ENCODE data around the gene ADCY1. TPM values are rescaled to one million over a fixed set of nuclear protein-coding genes. Genes with fewer than 3 reads are reported as not detected.

The ADCY1 gene
- total RNA-seq, 1 donor: under 0.01 TPM

DNA sequence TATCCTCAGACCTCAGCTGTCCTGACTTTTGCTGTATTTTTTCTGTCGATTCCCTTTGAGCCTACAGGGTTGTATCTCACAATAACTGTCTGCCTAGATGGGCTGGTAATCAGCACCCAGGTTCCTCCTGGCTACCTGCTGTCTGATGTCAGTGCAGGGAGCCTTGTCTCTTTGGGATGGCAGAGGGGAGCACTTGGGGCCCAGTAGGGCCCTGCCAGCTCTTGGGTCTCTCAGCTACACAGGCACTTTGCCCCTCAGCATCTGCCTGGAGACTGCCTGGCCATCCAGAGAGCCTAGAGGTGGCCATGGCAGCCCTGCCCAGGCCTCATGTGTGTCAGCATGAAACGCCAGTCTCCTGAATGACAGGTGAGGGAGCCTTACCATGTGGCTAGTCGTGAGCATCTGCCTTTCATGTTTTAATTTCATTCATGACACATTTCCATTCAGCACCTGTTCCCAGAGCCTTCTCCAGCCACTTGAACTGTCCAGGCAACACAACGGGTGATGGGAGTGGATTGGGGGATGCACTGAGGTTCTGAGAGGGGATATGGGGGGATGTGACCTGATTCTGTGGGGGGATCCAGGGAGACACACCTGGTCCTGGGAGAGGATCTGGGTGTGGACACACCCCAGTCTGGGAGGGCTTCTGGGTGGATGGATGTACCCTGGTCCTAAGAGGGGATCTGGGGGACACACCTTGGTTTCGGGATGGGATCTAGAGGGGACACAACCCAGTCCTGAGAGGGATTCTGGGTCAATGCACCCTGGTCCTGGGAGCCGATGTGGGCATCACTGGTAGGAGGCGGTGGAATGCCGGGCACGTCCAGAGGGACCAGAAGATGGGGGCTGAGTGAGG lies 21.9 kb downstream of the ADCY1 start:
- H3K4me1 ChIP-seq (ENCODE audit: insufficient read depth, low read length): no peaks in the 10 kb centered on the region
- no peak overlapping the region for H3K4me3 ChIP-seq (ENCODE audit: low read length)
- no peaks in the 10 kb centered on the region for H3K27me3 ChIP-seq (ENCODE audit: insufficient read depth, low read length)
- no peaks in the 10 kb centered on the region for H3K9me3 ChIP-seq (ENCODE audit: low read depth, low read length)

DNA sequence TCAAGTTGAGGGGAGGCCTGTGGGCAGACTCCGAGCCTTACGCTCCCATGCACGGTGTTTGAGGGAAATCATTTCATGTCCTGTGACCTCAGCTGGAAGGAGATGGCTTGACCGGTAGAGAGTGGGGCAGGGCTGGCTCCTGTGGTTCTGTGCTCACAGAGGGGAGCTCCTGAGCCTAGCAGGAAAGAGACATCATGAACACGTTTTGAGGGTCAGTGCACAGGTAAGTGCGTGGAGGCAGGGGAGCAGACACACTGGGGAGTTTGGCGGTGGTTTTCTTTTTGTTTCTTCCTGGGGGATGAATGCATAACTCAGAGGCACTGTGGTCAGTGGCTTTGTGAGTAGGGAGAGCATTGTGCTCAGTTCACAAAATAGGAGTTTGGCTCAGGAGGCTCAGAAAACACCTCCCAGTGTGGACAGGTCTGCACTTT lies 22.5 kb downstream of the ADCY1 start:
- no peaks in the 10 kb centered on the region for H3K4me1 ChIP-seq (ENCODE audit: insufficient read depth, low read length)
- no peak overlapping the region for H3K4me3 ChIP-seq (ENCODE audit: low read length)
- H3K27me3 ChIP-seq (ENCODE audit: insufficient read depth, low read length): no peaks in the 10 kb centered on the region
- H3K9me3 ChIP-seq (ENCODE audit: low read depth, low read length): no peaks in the 10 kb centered on the region

DNA sequence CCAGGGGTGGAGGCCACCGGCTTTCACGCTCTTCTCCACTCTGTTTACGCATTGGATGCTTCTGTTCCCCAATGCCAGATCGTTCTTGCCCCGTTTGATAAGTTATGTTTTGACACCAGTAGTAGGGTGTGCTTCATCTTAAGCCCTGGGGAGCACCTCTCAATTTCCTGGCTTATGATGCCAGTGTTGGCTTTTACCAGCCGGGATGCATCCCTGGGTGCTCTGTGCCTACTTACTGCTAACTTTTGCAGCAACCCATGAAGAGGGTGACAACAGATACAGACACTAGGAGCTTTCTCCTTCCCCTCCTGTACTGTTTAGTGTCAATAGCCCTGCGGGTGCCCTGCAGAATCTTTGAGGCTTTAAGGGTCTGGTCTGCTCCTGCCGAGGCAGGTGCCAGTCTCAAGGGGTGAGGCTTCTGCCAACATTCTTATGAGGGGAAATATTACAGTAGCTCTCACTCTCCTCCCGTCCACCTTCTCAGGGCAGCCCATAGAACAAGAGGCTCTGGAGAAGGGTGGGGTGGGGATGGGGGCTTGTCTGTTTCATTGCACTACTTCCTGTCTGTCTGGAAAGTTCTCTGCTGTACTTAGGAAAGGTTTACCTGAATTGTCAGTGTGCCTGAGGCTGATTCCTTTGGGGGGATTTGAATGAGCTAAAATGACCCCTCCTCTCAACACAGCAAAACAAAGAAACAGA lies 23.3 kb downstream of the ADCY1 start:
- Histone ChIP-seq H3K4me1 (ENCODE audit: insufficient read depth, low read length) (no peaks in the 10 kb centered on the region), H3K9me3 (ENCODE audit: low read depth, low read length) (no peaks in the 10 kb centered on the region), H3K4me3 (ENCODE audit: low read length) (no peak overlapping the region), H3K27me3 (ENCODE audit: insufficient read depth, low read length) (no peaks in the 10 kb centered on the region)

DNA sequence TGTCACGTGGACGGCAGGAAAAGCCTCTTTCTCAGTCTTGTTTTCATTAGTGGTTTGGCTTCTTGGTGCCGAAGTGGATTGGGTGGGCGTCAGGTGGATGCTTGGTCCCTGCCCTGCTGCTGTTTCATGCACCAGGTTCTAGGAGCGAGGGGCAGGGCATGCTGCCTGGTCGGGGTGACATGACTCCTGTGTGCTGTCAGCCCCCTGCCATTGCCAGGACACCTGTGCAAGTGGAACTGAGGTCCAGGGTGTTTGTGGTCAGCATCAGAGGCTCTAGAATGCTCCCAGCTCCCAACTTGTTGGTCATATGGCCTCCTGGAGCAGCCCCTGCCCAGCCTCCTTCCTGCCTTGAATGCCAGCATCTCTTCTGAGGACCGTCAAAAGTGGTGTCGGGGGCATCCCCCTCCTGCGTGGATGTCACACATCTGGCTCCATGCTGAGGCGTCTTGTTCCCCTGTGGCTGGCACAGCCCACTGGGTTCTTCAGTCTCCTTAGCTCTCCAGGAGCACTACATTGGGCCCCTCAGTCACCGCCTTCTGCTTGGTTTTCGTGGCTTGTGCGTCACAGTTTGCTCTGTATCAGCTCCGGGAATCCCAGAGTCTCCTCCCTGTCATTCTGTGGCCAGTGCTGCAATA lies 24.8 kb downstream of the ADCY1 start:
- H3K4me1 ChIP-seq (ENCODE audit: insufficient read depth, low read length): no peaks in the 10 kb centered on the region
- no peak overlapping the region for H3K4me3 ChIP-seq (ENCODE audit: low read length)
- H3K9me3 ChIP-seq (ENCODE audit: low read depth, low read length): no peaks in the 10 kb centered on the region
- no peaks in the 10 kb centered on the region for H3K27me3 ChIP-seq (ENCODE audit: insufficient read depth, low read length)

DNA sequence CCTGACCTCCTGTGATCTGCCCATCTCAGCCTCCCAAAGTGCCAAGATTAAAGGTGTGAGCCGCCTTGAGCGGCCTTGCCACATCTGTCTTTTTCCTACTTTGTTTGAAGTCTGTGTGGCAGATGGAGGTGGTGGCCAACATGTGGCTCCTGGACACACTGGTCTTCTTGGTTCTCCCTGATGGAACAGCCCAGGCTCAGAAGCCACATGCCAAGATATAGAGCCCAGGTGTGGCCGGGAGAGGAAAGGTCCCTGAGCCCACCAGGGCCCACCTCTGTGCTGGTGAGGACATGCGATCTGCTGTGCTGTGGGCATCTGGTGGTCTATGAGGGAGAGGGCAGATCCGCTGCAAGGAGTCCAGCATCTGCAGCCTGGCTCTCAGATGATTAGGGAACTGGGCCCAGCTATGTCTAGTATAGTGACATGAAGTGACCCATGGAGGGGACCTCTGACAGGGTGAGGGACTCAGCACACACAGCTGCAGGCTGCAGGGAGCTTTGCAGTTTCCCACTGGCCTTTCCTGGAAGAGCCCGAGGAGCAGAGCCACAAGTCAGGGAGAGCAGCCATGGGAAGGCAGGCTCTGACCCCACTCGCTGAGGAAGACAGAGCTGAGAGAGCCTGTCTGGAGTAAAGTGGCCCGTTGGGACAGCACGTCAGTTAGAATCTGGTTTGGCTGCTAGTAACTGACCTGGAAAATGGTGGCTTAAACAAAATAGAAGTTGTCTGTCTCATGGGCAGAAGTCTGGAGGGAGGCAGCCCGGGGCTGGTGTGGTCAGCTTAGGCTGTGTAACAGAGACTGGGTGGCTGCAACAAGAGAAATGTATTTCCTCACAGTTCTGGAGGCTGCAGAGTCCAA lies 25.9 kb downstream of the ADCY1 start:
- no peaks in the 10 kb centered on the region for H3K4me1 ChIP-seq (ENCODE audit: insufficient read depth, low read length)
- no peak overlapping the region for H3K4me3 ChIP-seq (ENCODE audit: low read length)
- no peaks in the 10 kb centered on the region for H3K27me3 ChIP-seq (ENCODE audit: insufficient read depth, low read length)
- H3K9me3 ChIP-seq (ENCODE audit: low read depth, low read length): no peaks in the 10 kb centered on the region

DNA sequence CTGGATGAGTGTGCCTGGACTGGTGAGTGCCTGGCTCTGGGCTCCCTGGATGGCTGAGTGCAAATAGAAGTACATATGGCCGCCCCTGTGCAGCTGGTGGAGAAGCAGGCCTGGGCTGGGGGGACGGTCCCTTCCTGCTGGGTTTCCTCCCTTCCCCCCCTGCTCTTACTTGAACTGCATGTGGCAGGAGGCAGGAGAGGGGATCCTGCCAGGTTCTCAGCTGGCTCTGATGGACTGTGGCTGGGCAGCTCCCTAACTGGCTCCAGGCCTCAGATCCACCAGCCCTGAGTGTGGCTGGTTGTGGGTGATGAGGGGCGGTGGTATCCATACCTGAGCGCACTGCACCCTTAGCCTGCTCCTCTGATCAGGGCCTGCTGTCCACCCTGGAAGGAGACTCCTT lies 26.9 kb downstream of the ADCY1 start:
- H3K4me3 ChIP-seq (ENCODE audit: low read length): no peak overlapping the region
- no peaks in the 10 kb centered on the region for H3K4me1 ChIP-seq (ENCODE audit: insufficient read depth, low read length)
- no peaks in the 10 kb centered on the region for H3K27me3 ChIP-seq (ENCODE audit: insufficient read depth, low read length)
- no peaks in the 10 kb centered on the region for H3K9me3 ChIP-seq (ENCODE audit: low read depth, low read length)

DNA sequence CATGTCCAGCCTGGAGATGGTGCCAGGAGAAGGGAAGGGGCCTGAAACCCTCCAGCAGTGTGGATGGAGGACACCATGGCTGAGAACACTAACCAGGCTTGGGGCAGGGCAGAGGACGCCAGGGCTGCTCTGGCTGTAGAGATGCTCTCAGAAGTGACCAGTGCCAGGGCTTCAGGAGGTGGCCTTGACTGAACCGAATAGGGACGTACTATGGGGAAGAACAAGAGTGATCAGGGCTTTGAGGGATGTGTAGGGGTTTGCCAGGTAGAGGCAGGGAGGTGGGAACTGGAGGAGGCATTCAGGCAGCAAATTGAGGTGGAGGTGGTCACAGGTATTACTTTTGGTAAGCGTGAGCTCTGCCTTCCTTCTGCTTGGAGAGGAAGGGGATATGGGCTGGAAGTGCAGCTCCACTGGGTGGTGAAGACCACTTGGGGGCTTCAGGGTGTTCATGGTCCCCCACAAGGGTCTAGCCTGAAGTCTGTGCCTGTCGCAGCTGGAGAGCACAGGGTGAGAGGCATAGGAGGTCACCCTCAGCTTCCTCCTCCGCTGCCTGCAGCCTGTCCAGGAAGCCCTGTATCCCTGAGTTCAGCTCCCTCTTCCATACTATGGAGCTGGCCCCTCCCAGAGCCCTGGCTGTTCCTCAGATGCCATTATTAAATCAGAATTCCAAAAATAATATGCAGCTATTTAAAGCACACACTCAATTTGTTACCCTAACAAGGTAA lies 27.8 kb downstream of the ADCY1 start:
- Histone ChIP-seq H3K9me3 (ENCODE audit: low read depth, low read length) (no peaks in the 10 kb centered on the region), H3K4me3 (ENCODE audit: low read length) (no peak overlapping the region), H3K4me1 (ENCODE audit: insufficient read depth, low read length) (no peaks in the 10 kb centered on the region), H3K27me3 (ENCODE audit: insufficient read depth, low read length) (no peaks in the 10 kb centered on the region)

DNA sequence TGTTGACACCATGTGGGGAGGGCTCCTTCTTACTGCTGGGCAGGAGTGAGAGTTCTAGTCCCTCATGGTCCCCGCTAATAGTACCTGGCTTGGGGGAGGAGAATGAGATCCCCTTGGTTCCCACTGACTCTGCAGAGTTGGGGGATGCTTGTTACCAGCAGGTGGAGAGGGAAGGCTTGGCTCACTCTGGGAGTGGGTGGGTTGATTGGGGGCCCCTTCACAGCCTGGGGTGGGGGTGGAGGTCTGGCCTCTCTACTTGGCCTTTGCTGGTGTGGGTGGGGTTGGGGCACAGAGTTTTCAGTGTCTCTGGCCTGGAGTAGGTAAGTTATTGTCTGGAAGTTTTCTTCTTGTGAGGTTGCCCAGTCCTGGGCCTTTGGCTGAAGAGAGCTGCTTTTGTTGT lies 31.9 kb downstream of the ADCY1 start:
- H3K27me3 ChIP-seq (ENCODE audit: insufficient read depth, low read length): no peaks in the 10 kb centered on the region
- no peaks in the 10 kb centered on the region for H3K9me3 ChIP-seq (ENCODE audit: low read depth, low read length)
- H3K4me1 ChIP-seq (ENCODE audit: insufficient read depth, low read length): no peaks in the 10 kb centered on the region
- H3K4me3 ChIP-seq (ENCODE audit: low read length): no peak overlapping the region

DNA sequence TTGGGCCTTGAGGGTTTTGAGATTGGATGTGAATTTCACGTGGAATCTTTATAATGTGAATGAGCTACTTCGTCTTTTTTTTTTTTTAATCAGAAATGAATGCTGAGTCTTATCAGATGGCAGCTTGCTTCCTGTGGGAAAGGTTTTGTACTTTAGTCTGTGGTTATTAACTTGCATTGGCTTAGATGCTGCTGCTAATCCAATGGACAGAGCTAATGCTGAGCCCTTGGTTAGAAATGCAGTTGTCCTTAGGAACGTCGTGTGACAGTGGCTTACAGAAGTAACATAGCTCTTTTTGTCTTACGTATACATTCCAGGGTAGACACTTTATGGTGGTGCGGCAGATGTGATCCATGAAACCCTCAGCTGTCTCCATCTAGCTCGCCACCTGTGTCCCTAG lies 32.8 kb downstream of the ADCY1 start:
- H3K27me3 ChIP-seq (ENCODE audit: insufficient read depth, low read length): no peaks in the 10 kb centered on the region
- no peaks in the 10 kb centered on the region for H3K4me1 ChIP-seq (ENCODE audit: insufficient read depth, low read length)
- H3K9me3 ChIP-seq (ENCODE audit: low read depth, low read length): no peaks in the 10 kb centered on the region
- no peak overlapping the region for H3K4me3 ChIP-seq (ENCODE audit: low read length)

DNA sequence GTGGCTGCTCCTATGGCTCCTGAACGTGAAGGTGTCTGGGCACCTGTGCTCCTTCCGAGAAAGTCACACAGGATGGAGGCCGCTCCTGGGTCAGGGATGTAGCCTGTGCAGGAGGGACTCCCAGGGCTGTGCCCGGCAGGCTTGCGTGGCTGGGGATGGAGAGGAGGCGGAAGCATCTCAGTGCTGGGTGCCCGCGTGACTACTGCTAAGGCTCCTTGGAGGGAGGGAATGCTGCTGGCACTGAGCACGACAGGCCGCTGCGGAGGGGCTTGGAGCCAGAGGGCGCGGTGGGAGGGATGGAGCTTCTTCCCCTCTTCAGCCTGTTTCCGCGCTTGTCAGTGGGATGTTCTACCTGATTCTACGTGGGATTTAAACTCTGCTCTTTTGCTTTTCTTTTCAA lies 35.0 kb downstream of the ADCY1 start:
- Histone ChIP-seq H3K4me3 (ENCODE audit: low read length) (no peak overlapping the region), H3K9me3 (ENCODE audit: low read depth, low read length) (peaks cover 4% of the 10 kb centered on the region), H3K4me1 (ENCODE audit: insufficient read depth, low read length) (no peaks in the 10 kb centered on the region), H3K27me3 (ENCODE audit: insufficient read depth, low read length) (peaks cover 3% of the 10 kb centered on the region)

DNA sequence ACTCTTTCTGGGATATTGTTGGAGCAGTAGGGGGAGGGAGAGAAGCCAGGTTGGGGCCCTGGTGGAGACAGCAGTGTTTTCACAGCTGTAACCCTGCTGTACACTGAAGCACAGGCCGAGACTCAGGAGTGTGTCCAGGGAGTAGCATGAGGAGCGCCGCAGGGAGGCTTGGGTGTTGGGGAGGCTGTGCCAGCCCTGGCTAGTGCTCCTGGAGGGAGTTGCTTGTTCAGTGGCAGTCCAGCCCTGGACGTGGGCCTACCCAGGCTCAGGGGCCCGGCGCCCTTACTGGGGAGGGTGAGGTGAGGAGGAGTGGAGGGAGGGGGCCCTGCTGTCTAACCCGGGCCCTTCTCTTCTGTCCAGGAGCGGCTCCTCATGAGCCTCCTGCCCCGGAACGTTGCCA lies 35.9 kb downstream of the ADCY1 start:
- Histone ChIP-seq H3K9me3 (ENCODE audit: low read depth, low read length) (peaks cover 4% of the 10 kb centered on the region), H3K4me1 (ENCODE audit: insufficient read depth, low read length) (no peaks in the 10 kb centered on the region), H3K27me3 (ENCODE audit: insufficient read depth, low read length) (peaks cover 3% of the 10 kb centered on the region), H3K4me3 (ENCODE audit: low read length) (no peak overlapping the region)

DNA sequence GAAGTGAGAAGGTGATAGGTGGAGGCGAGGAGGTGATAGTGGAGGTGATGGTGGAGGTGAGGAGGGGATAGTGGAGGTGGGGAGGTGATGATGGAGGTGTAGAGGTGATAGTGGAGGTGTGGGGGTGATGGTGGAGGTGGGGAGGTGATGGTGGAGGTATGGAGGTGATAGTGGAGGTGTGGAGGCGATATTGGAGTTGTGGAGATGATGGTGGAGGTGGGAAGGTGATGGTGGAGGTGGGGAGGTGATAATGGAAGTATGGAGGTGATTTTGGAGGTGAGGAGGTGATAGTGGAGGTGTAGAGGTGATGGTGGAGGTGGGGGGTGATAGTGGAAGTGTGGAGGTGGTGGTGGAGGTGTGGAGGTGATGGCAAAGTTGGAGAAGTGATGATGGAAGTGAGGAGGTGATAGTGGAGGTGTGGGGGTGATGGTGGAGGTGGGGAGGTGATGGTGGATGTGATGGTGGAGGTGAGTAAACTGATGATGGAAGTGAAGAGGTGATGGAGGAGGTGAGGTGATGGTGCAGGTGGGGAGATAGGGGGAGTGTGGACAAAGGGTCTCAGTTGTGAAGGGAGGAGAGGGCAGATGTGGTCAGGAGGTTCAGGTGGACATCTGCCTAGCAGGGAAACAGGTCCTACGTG lies 36.6 kb downstream of the ADCY1 start:
- no peaks in the 10 kb centered on the region for H3K4me1 ChIP-seq (ENCODE audit: insufficient read depth, low read length)
- H3K4me3 ChIP-seq (ENCODE audit: low read length): no peak overlapping the region
- H3K27me3 ChIP-seq (ENCODE audit: insufficient read depth, low read length): peaks cover 3% of the 10 kb centered on the region
- peaks cover 5% of the 10 kb centered on the region for H3K9me3 ChIP-seq (ENCODE audit: low read depth, low read length)

DNA sequence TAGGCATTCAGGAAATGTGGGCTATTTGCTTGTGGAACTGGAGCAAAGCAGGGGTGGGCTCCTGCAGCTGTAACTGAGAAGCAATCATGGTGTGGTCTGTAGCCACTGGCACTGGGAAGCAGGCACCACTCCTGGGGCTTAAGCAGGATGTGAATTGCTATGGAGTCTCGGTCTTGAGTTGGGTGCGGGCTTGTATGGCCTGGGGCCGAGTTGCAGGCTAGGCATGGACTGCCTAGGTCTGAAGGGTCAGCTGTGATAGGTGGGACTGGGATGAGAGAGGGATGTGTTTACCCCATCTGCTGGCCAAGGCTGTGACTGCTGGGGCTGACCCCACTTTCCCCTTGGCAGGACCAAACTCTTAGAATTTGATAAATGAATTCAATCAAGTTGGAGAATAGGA lies 43.0 kb downstream of the ADCY1 start:
- peaks cover 16% of the 10 kb centered on the region for H3K9me3 ChIP-seq (ENCODE audit: low read depth, low read length)
- H3K4me1 ChIP-seq (ENCODE audit: insufficient read depth, low read length): no peaks in the 10 kb centered on the region
- H3K4me3 ChIP-seq (ENCODE audit: low read length): no peak overlapping the region
- H3K27me3 ChIP-seq (ENCODE audit: insufficient read depth, low read length): peaks cover 3% of the 10 kb centered on the region

DNA sequence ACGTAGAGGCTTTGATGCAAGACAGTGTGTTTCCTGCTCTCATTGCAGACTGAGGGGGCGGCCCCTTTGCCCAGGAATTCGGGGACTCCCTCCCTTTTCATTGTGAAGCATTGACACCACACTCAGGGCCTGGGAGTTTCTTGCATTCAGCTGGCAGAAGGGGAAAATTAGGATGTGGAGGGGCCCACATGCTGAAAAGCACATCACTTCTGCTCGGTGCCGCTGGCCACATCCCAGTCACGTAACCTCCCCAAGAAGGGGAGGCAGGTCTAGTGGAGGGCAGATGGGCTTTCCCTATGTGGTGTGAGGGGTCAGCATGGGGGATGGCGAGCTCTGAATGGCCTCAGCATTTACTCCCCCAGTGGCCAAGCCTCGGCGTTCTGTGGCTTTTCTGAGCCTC lies 47.9 kb downstream of the ADCY1 start:
- no peaks in the 10 kb centered on the region for H3K9me3 ChIP-seq (ENCODE audit: low read depth, low read length)
- no peaks in the 10 kb centered on the region for H3K4me1 ChIP-seq (ENCODE audit: insufficient read depth, low read length)
- no peaks in the 10 kb centered on the region for H3K27me3 ChIP-seq (ENCODE audit: insufficient read depth, low read length)
- H3K4me3 ChIP-seq (ENCODE audit: low read length): no peak overlapping the region

All from mononuclear cell (primary cell).